ENCODE measurements around the gene SSR1.

DNA sequence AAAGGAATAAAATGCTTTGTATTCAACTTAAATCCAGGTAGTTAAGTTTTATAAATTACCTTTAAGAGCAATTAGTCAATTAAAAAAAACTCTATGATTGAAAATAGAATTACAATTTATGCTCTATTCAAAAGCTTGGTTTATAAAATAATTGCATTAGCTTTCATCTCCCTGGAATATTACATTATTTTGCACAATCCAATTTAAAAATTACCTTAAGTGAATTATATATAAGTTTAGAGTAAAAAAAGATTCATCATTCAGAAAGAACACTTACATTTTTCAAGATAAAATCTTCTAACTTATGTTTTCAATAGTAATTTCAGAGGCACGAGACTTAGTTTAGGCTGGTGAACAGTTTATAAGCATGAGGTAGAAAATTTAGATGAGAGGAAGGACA, 14.9 kb downstream of the SSR1 start:
- TF ChIP-seq, protein P1, sequence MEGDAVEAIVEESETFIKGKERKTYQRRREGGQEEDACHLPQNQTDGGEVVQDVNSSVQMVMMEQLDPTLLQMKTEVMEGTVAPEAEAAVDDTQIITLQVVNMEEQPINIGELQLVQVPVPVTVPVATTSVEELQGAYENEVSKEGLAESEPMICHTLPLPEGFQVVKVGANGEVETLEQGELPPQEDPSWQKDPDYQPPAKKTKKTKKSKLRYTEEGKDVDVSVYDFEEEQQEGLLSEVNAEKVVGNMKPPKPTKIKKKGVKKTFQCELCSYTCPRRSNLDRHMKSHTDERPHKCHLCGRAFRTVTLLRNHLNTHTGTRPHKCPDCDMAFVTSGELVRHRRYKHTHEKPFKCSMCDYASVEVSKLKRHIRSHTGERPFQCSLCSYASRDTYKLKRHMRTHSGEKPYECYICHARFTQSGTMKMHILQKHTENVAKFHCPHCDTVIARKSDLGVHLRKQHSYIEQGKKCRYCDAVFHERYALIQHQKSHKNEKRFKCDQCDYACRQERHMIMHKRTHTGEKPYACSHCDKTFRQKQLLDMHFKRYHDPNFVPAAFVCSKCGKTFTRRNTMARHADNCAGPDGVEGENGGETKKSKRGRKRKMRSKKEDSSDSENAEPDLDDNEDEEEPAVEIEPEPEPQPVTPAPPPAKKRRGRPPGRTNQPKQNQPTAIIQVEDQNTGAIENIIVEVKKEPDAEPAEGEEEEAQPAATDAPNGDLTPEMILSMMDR (IDR thresholded peaks at IDR 0.05; ENCODE audit: insufficient read depth, low read length, poor library complexity, severe bottlenecking) = no peak
- TF ChIP-seq EZH2phosphoT487 (conservative IDR thresholded peaks at IDR 0.05; ENCODE audit: low read length) = no peak

Measured in SU-DHL-6 (cell line).